BLaER1 (cell line): Measurements from ENCODE around the gene GPATCH2.

ENCODE experiments used
- H3K27ac ChIP-seq: shearing (Covaris generic); formaldehyde crosslinking; 2 replicates; pipeline ENCODE4 v1.8.1; 2022
- H3K27me3 ChIP-seq: shearing (Covaris generic); formaldehyde crosslinking; 2 replicates; pipeline ENCODE4 v1.8.1; 2022
- H3K36me3 ChIP-seq: shearing (Covaris generic); formaldehyde crosslinking; 2 replicates; pipeline ENCODE4 v1.8.1; 2022
- H3K4me1 ChIP-seq: shearing (Covaris generic); formaldehyde crosslinking; 2 replicates; pipeline ENCODE4 v1.8.1; 2022
- H3K4me2 ChIP-seq: shearing (Covaris generic); formaldehyde crosslinking; 2 replicates; pipeline ENCODE4 v1.8.1; 2022
- H3K4me3 ChIP-seq: shearing (Covaris generic); formaldehyde crosslinking; 2 replicates; pipeline ENCODE4 v1.8.1; 2022
- H3K9ac ChIP-seq: shearing (Covaris generic); formaldehyde crosslinking; 2 replicates; pipeline ENCODE4 v1.8.1; 2022
- H3K9me3 ChIP-seq: shearing (Covaris generic); formaldehyde crosslinking; 2 replicates; pipeline ENCODE4 v1.8.1; 2022
- H4K20me1 ChIP-seq: shearing (Covaris generic); formaldehyde crosslinking; 2 replicates; pipeline ENCODE4 v1.8.1; 2022
- Cebpa-rat ChIP-seq: shearing (Covaris generic); IDR thresholded peaks from 2 replicates; pipeline ENCODE4 v1.8.1; 2022

The GPATCH2 gene

DNA sequence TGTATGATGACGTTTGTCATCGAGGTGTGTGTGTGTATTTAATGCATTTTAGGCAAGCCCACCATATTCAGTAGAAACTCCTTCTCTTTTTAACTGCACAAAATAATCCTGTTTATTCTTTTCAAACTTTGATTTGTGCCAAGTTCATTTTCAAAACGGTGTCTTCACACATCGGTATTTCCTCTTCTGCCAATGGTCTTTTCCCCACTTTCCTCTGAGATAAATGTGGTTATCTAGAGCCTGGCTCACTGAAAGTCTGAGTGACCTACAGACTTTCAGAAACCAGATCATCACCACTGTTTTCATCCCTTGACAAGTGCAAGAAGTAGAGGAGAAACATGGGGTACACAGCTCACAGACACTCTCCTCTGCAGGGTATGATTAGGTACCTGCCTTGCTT is 69.4 kb downstream of the GPATCH2 start:
- no peak for TF ChIP-seq Cebpa-rat
- Histone ChIP-seq H3K27me3 (no peaks in the 10 kb centered on the region), H3K9me3 (no peaks in the 10 kb centered on the region), H3K36me3 (no peaks in the 10 kb centered on the region), H3K27ac (no peak overlapping the region), H3K9ac (no peak overlapping the region), H3K4me1 (no peaks in the 10 kb centered on the region), H3K4me3 (no peak overlapping the region), H3K4me2 (no peak overlapping the region), H4K20me1 (no peaks in the 10 kb centered on the region)

DNA sequence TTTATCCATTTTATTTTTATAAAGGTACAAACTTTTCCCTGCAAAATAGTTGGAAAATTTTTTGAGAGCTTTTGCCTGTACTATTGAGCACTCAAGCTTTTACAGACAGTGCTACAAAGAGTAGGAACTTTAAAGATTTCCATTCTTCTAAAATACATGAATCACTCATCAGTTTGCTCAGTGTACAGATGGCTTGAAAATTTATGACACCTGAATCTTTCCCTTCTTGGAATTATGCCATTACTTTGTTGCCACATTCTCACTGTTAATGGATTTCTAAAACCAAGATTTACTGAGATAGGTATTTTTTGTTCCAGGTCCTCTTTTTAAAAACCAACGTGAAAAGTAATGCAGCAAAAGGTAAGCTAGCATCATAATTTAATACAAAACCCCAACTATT is 76.0 kb downstream of the GPATCH2 start:
- H3K27ac ChIP-seq: no peak overlapping the region
- no peak overlapping the region for H3K4me2 ChIP-seq
- no peaks in the 10 kb centered on the region for H3K36me3 ChIP-seq
- no peaks in the 10 kb centered on the region for H3K9me3 ChIP-seq
- H4K20me1 ChIP-seq: no peaks in the 10 kb centered on the region
- TF ChIP-seq Cebpa-rat: no peak
- no peak overlapping the region for H3K4me3 ChIP-seq
- no peaks in the 10 kb centered on the region for H3K27me3 ChIP-seq
- no peak overlapping the region for H3K9ac ChIP-seq
- H3K4me1 ChIP-seq: no peaks in the 10 kb centered on the region

DNA sequence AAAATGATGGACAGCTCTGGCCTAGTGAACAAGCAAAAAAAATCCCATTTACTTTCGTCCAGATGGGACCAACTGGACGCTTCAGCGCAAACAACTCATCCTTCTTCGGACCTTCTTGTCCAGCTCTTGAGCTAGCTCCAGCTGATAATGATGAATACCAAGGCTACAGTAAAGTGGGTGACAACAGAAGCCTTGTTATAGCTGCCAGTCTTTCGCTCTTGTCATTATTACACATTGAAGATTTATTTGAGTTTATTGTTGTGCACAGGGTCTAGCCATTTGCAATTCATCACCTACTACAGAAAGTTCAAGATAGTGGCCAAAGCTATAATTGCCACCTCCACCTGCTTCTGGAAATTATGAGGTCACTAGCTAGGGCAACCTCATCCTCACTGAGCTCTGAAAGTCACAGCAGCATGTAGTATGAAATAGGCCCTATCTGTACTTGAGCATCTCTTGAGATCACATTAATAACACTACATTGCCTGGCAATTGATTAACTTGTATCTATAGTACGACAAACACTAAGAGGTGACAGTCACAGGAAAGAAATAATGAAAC is 76.9 kb downstream of the GPATCH2 start:
- H3K4me2 ChIP-seq: no peak overlapping the region
- no peaks in the 10 kb centered on the region for H3K27me3 ChIP-seq
- no peak overlapping the region for H3K4me3 ChIP-seq
- no peak overlapping the region for H3K27ac ChIP-seq
- no peak overlapping the region for H3K9ac ChIP-seq
- no peaks in the 10 kb centered on the region for H3K9me3 ChIP-seq
- H4K20me1 ChIP-seq: no peaks in the 10 kb centered on the region
- TF ChIP-seq Cebpa-rat: no peak
- H3K4me1 ChIP-seq: no peaks in the 10 kb centered on the region
- no peaks in the 10 kb centered on the region for H3K36me3 ChIP-seq

DNA sequence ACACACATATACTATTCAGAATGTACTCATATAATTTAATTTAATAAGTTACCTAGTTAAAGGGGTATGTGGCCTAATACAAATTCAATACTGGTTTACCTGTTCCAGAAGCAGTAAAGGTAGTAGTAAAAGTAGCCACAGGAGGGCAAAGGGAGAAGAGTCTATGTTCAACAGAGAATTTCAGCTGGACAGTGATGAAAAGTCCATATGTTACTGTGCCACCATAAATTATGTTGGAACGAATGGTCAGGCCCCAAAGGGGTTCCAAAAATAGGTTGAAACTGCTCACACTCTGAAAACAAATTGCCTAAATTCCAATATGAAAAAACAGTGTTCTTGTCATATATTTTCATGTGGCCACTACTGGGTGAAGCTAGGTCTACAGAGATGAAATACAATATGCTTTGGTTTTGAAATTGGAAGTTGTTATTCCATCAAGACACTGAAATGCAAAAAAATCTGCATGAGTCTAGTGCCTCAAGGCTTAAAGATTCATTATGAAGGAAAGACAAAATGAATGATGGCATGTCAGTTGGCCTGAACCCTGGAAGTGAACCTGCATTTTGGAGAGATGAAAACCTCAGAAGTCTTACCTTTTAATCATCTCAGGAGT is 78.4 kb downstream of the GPATCH2 start:
- Histone ChIP-seq H3K9me3 (peaks cover 8% of the 10 kb centered on the region), H3K4me1 (no peaks in the 10 kb centered on the region), H3K36me3 (peaks cover 5% of the 10 kb centered on the region; the same call in 1 of the 2 replicates), H3K27me3 (no peaks in the 10 kb centered on the region), H3K4me3 (no peak overlapping the region), H3K4me2 (no peak overlapping the region), H4K20me1 (no peaks in the 10 kb centered on the region), H3K27ac (no peak overlapping the region), H3K9ac (no peak overlapping the region)
- TF ChIP-seq Cebpa-rat: no peak

DNA sequence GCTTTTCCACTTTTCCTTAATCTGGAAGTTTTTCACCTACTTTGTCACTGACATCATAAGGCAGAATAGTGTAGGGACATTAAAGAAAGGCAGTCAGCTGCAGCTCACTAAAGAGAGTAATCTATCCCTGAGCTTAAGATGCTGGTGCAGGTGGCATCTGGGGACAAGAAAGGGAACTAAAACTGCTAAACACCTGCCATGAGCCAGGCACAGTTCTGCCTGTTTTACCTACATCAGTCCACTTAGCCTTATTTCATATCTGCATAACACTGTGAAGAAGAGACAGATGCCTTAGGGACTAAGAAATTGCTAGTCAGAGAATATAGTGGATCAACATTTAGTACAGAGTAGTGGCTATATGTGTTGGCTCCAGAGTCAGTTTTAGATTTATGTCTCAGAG is 88.1 kb downstream of the GPATCH2 start:
- TF ChIP-seq Cebpa-rat: no peak

DNA sequence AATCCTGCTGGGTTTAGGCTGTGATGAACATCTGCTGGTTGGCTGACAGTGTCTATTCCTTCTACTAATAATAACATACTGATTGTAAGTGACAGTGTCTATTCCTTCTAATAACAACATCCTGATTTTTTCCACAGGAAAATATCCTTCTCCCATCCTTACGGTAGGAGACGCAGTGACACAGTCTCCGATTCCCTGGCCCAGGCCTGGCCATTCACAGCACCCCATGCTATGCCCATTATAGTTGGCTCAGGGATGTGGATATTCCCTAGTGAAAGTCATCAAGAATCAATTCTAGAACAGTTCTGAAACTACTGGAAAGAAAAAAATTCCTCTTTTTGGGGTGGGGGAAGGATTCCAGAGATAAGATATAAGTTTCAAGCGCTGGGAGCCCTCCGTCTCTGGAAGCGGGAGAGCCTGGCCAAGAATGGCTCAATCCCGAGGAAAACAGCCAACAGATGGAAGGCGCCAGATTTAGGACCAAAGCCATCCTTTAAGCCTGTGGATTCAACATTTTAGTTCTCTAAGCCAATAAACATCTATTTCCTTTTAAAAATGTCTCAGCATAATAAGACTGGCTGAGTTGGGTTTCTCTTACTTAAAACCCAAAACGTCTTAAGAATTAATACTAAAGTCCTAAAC is 88.6 kb downstream of the GPATCH2 start:
- H4K20me1 ChIP-seq: no peaks in the 10 kb centered on the region
- H3K4me2 ChIP-seq: no peak overlapping the region
- H3K27me3 ChIP-seq: no peaks in the 10 kb centered on the region
- peaks cover 4% of the 10 kb centered on the region; the same call in 1 of the 2 replicates for H3K9me3 ChIP-seq
- no peak overlapping the region for H3K4me3 ChIP-seq
- no peak overlapping the region for H3K27ac ChIP-seq
- no peak for TF ChIP-seq Cebpa-rat
- H3K36me3 ChIP-seq: no peaks in the 10 kb centered on the region
- no peak overlapping the region for H3K9ac ChIP-seq
- no peaks in the 10 kb centered on the region for H3K4me1 ChIP-seq

More for the DNA sequence above, 88.1 kb downstream of the GPATCH2 start:
- Histone ChIP-seq H3K27ac (no peak overlapping the region), H3K4me3 (no peak overlapping the region), H3K4me2 (no peak overlapping the region), H3K27me3 (no peaks in the 10 kb centered on the region), H3K9ac (no peak overlapping the region), H3K9me3 (peaks cover 10% of the 10 kb centered on the region), H3K4me1 (no peaks in the 10 kb centered on the region), H4K20me1 (no peaks in the 10 kb centered on the region), H3K36me3 (peaks cover 6% of the 10 kb centered on the region; the same call in 1 of the 2 replicates)

DNA sequence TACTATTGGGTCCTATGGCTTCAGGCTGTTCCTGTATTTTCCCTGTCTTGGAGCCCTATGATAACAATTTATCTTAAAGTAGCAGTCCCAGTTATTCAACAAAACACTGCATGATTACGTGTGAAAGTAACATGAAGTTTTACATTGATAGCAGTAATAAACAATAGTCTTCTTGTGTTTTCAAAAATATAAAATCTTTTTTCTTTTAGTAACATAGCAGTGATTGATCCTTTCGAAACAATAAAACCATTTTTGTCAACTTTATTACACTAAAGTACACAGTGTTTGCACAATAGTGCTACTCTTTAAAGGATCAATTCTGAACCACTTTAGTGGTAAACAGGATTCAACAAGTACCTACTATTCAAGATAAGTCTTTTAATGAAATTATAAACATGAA is 90.6 kb downstream of the GPATCH2 start:
- Histone ChIP-seq H3K9me3 (no peaks in the 10 kb centered on the region), H3K36me3 (no peaks in the 10 kb centered on the region), H3K4me3 (no peak overlapping the region), H3K9ac (no peak overlapping the region), H3K4me1 (no peaks in the 10 kb centered on the region), H3K27ac (no peak overlapping the region), H3K27me3 (no peaks in the 10 kb centered on the region), H4K20me1 (no peaks in the 10 kb centered on the region), H3K4me2 (no peak overlapping the region)
- TF ChIP-seq Cebpa-rat: no peak

DNA sequence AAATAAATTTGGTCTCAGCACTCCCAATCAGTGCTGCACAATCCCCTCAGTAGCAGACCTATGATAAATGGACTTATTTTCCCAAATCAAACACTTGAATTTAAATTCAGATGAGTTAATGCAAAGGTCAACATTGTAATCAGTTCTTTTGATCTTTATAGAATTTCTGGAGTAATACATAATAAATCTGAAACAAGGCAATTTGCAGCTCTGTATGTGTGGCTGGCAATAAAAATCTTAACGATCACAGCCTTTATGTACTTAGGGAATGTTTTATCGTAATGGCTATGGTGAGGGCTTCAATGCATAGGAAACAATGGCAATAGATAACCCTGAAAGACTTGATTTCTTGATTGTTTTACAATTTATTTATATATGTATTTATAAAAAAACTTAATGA is 91.4 kb downstream of the GPATCH2 start:
- H4K20me1 ChIP-seq: no peaks in the 10 kb centered on the region
- no peak overlapping the region for H3K9ac ChIP-seq
- no peaks in the 10 kb centered on the region for H3K36me3 ChIP-seq
- no peak overlapping the region for H3K4me2 ChIP-seq
- no peak overlapping the region for H3K4me3 ChIP-seq
- no peaks in the 10 kb centered on the region for H3K9me3 ChIP-seq
- TF ChIP-seq Cebpa-rat: no peak
- no peaks in the 10 kb centered on the region for H3K27me3 ChIP-seq
- no peaks in the 10 kb centered on the region for H3K4me1 ChIP-seq
- no peak overlapping the region for H3K27ac ChIP-seq

DNA sequence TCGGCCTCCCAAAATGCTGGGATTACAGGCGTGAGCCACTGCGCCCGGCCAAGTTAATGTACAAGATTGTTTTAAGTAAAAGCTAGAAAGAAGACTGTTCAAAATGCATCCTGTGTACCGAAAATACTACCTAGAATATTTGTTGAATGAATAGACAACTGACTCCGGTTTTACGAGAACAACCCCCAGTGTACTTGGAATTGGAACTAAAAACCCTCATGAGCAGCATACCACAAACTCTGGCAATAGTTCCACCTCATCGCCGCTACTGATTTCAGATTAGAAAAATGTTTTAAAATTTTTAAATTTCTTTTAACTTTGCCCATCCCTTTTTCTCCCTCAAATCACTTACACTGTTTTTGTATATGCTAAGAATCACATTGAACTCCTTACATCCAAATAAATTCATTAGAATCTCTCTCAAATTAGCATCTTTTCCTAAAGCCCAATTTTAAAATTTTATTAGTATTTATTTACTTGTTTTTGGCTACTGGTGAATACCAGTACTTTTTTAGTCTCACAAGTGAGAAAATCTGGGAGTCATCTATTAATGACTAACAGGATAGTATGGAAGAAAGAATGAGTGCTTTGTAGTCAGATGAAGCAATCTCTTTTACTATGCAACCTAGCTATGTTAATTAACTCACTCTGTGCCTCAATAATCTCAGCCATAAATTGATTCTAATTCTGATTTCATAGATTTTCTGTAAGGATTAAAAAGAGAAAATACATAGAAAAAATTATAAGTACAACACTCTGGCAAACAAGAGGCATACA is 95.1 kb downstream of the GPATCH2 start:
- Histone ChIP-seq H3K9ac (no peak overlapping the region), H3K36me3 (no peaks in the 10 kb centered on the region), H3K27me3 (no peaks in the 10 kb centered on the region), H3K9me3 (no peaks in the 10 kb centered on the region), H3K4me2 (no peak overlapping the region), H3K4me1 (no peaks in the 10 kb centered on the region), H3K27ac (no peak overlapping the region), H3K4me3 (no peak overlapping the region), H4K20me1 (no peaks in the 10 kb centered on the region)
- TF ChIP-seq Cebpa-rat: no peak

DNA sequence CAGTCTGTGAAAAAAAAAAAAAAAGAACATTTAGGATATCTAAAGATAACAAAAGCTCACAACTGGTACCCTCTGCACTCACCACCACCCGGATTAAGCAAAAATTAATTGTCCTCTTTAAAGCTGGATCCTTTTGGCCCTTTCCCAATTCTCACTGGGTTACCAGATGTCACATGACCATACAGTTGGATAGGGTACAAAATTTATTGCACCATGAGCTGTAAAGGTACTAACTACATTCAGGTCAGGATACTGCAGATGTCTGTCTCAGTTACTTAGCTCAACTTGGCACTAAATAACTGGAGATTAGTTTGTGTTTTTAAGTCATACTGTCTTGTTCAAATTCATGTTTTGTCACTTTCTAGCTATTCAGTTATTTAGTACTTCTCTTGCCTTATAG is 96.3 kb downstream of the GPATCH2 start:
- Histone ChIP-seq H3K4me3 (no peak overlapping the region), H3K27me3 (no peaks in the 10 kb centered on the region), H3K9me3 (no peaks in the 10 kb centered on the region), H4K20me1 (no peaks in the 10 kb centered on the region), H3K36me3 (no peaks in the 10 kb centered on the region), H3K4me2 (no peak overlapping the region), H3K27ac (no peak overlapping the region), H3K9ac (no peak overlapping the region), H3K4me1 (no peaks in the 10 kb centered on the region)
- TF ChIP-seq Cebpa-rat: no peak
